K562 (cell line): Measurements from ENCODE around the gene QSOX2. TPM values are rescaled to one million over a fixed set of nuclear protein-coding genes. Genes with fewer than 3 reads are reported as not detected.
A peak's percentile ranks its signal among the peaks of the same experiment; 100 is the strongest.

Experiments used
- ATAC-seq: fragments of 200-7000 bp; cut with Tn5 transposase; 3 replicates; pipeline ENCODE4 v1.9.1; 2020; ENCODE audit warnings: moderate library complexity
- BruUV-seq: library from RNA; stranded (reverse); fragments of 400-500 nt; replicated peaks from 2 replicates; lab custom pipeline; 2021; lab: Mats Ljungman, UMichigan
- CTCF ChIA-PET: fragments of 300-600 bp; formaldehyde crosslinking; extraction: SDS; loops from one replicate; lab custom pipeline; 2021; ENCODE audit warnings: low intra/inter-chr PET ratio; lab: Yijun Ruan, JAX
- POLR2A ChIA-PET: fragments of 300-600, 350-650 bp; sonication (Branson Sonifier 250); formaldehyde crosslinking; extraction: SDS; loops from one replicate; lab custom pipeline; 2021; ENCODE audit warnings: antibody characterized with exemption, inconsistent platforms; lab: Yijun Ruan, JAX
- DNase-seq, 4 experiments: peaks; one replicate each; pipeline versions ENCODE4 v3.0.0 to v3.0.0-alpha.2; 2011 to 2018; ENCODE audit warnings: low spot score in 3 of 4, mixed read lengths in 3 of 4; ENCODE audit errors: extremely low read depth in 1 of 4
- FAIRE-seq: peaks from 2 replicates; lab custom pipeline; 2011; peaks lifted over from hg19 to GRCh38; lab: Jason Lieb, UNC
- H2AFZ ChIP-seq: 2 replicates; pipeline ENCODE4 v1.6.0; 2011; ENCODE audit warnings: low read depth, low read length, control low read depth, inconsistent platforms
- H3K27ac ChIP-seq: fragments of 200-600 bp; 3 replicates; pipeline ENCODE4 v1.8.0; 2011; ENCODE audit warnings: low read depth, mild to moderate bottlenecking, control low read depth, inconsistent platforms, low read length, moderate library complexity, mixed read lengths; ENCODE audit errors: extremely low read depth
- H3K27me3 ChIP-seq, 2 experiments: fragments of 300-600 bp in 1 of 2; 2 replicates in 1 of 2; 3 replicates in 1 of 2; pipeline versions ENCODE4 v1.6.0 to v1.8.0; 2011; ENCODE audit warnings: inconsistent platforms in 2 of 2, low read length in 2 of 2, mild to moderate bottlenecking in 1 of 2, mixed read lengths in 1 of 2, moderate library complexity in 1 of 2; ENCODE audit not compliant: control insufficient read depth in 2 of 2, insufficient read depth in 2 of 2
- H3K36me3 ChIP-seq: fragments of 300-600 bp; 3 replicates; pipeline ENCODE4 v1.8.0; 2011; ENCODE audit warnings: mild to moderate bottlenecking, low read length, inconsistent platforms; ENCODE audit not compliant: control insufficient read depth, insufficient read depth
- H3K4me1 ChIP-seq, 2 experiments: fragments of 200-600 bp in 1 of 2; replicated peaks in 1 of 2; 2 replicates in 1 of 2; 3 replicates in 1 of 2; pipeline versions ENCODE4 v1.5.1 to v1.8.0; 2011; ENCODE audit warnings: inconsistent platforms in 2 of 2, low read length in 2 of 2, mild to moderate bottlenecking in 1 of 2, mixed read lengths in 1 of 2, moderate library complexity in 1 of 2; ENCODE audit not compliant: control insufficient read depth in 2 of 2, insufficient read depth in 2 of 2
- H3K4me2 ChIP-seq: 2 replicates; pipeline ENCODE4 v1.6.1; 2011; ENCODE audit warnings: low read length, control low read depth, inconsistent platforms, mixed read lengths; ENCODE audit not compliant: insufficient read depth
- H3K4me3 ChIP-seq: fragments of 200-600 bp; sonication (generic), shearing (Covaris generic); 2 replicates; pipeline ENCODE4 v1.5.1; 2016; ENCODE audit warnings: control low read depth, inconsistent platforms
- H3K79me2 ChIP-seq: fragments of 200-600 bp; 3 replicates; pipeline ENCODE4 v1.8.0; 2011; ENCODE audit warnings: low read length, inconsistent platforms; ENCODE audit not compliant: control insufficient read depth, insufficient read depth
- H3K9ac ChIP-seq, 2 experiments: 2 replicates each; pipeline versions ENCODE4 v1.6.0 to v1.6.1; 2011; ENCODE audit warnings: low read depth in 2 of 2, low read length in 2 of 2, control low read depth in 1 of 2, inconsistent platforms in 1 of 2, mild to moderate bottlenecking in 1 of 2, mixed read lengths in 1 of 2; ENCODE audit not compliant: insufficient read depth in 1 of 2
- H3K9me1 ChIP-seq: one replicate; pipeline ENCODE4 v1.6.0; 2011; ENCODE audit warnings: inconsistent platforms, mild to moderate bottlenecking, low read length, moderate library complexity; ENCODE audit not compliant: control insufficient read depth, insufficient read depth
- H3K9me3 ChIP-seq: replicated peaks from 2 replicates; pipeline ENCODE4 v1.5.1; 2011; ENCODE audit warnings: low read depth, low read length, inconsistent platforms; ENCODE audit not compliant: control insufficient read depth, insufficient read depth
- H4K20me1 ChIP-seq: replicated peaks from 2 replicates; pipeline ENCODE4 v1.6.1; 2011; ENCODE audit warnings: low read length, inconsistent platforms, mixed read lengths; ENCODE audit not compliant: control insufficient read depth, insufficient read depth
- ARID4B ChIP-seq: sonication (generic); formaldehyde crosslinking; IDR thresholded peaks from 2 replicates; pipeline ENCODE4 v1.8.0; 2022; ENCODE audit warnings: mild to moderate bottlenecking, missing genetic modification reagents
- EP400 ChIP-seq: fragments of 450-650 bp; IDR thresholded peaks from 2 replicates; pipeline ENCODE4 v1.6.1; 2017; ENCODE audit warnings: antibody characterized with exemption, mild to moderate bottlenecking, moderate library complexity
- RB1 ChIP-seq: fragments of 450-650 bp; IDR thresholded peaks from 2 replicates; pipeline ENCODE4 v1.6.1; 2017; ENCODE audit warnings: low read depth, mild to moderate bottlenecking
- ZBTB49 ChIP-seq: sonication (generic); formaldehyde crosslinking; IDR thresholded peaks from 2 replicates; pipeline ENCODE4 v1.8.0; 2022; ENCODE audit warnings: missing genetic modification reagents, mild to moderate bottlenecking, borderline replicate concordance
- WGBS: fragments of 100-300 bp; shearing (Covaris generic); methylation state at CpG from one replicate; pipeline ENCODE4 v1.1.6; 2016; ENCODE audit warnings: low coverage, mixed read lengths; ENCODE audit not compliant: insufficient coverage; ENCODE audit errors: missing lambda C conversion rate; 5-methylcytosine and 5-hydroxymethylcytosine counted together
- in situ Hi-C: fragments of 300-500 bp; cut with MboI; formaldehyde crosslinking; loops from 4 replicates; pipeline ENCODE4 v1.15.0; 2018; ENCODE audit warnings: inconsistent platforms, mixed read lengths
- intact Hi-C: fragments of 100-400 bp; cut with micrococcal nuclease; formaldehyde crosslinking; loops from 2 replicates; pipeline ENCODE4 v1.14.2; 2022
- polyA plus RNA-seq, 8 experiments: library from polyadenylated mRNA; depleted of rRNA in 4 of 8; stranded (reverse) in 5 of 8; unstranded in 3 of 8; fragments of >200 nt; fragmentation: Nextera tagmentation in 2 of 8; fragmentation: Illumina TruSeq in 1 of 8; extraction: Ambion mirVana in 2 of 8; extraction: Trizol in 1 of 8; gene quantifications; 2 replicates each; pipeline versions ENCODE4 v1.2.1 to v1.2.3, GENCODE V29; 2011 to 2014; ENCODE audit warnings: inconsistent platforms in 1 of 8, missing spikeins in 1 of 8
- total RNA-seq, 7 experiments: library from RNA; depleted of rRNA in 6 of 7; stranded (reverse); fragments of >200 nt in 6 of 7; fragmentation: Illumina TruSeq in 2 of 7; extraction: Trizol in 2 of 7; gene quantifications; 2 replicates each; pipeline versions ENCODE4 v1.2.1 to v1.2.3, GENCODE V29; 2011 to 2021; ENCODE audit warnings: low replicate concordance in 1 of 7

QSOX2 gene
- total and polyA plus RNA-seq, 9 of the 15 experiments (the other 6 are each of a cell fraction or from before 2014, with no cell fraction given), result 0.51 to 23.7 (median 12.7) TPM

- ChIA-PET POLR2A (interaction anchor here (0.6 kb wide), 2 partner anchors 89 to 164 kb away, joined by 3 to 4 read pairs; partner anchors contain the start of gene DNLZ), CTCF (no interaction called here)
- no peak overlapping the region for H3K27ac ChIP-seq
- no peak overlapping the region for H3K4me2 ChIP-seq
- no peaks in the 10 kb centered on the region for H3K79me2 ChIP-seq
- WGBS, result 2% methylated on average over 22 of the region's 28 CpGs
- H3K9me1 ChIP-seq, result no peaks in the 10 kb centered on the region
- peaks cover 13% of the 10 kb centered on the region; the same call in 1 of the 2 replicates for H4K20me1 ChIP-seq
- no peak for DNase-seq
- H3K36me3 ChIP-seq, result no peaks in the 10 kb centered on the region
- H2AFZ ChIP-seq, result no peak overlapping the region
- H3K9ac ChIP-seq, result 0 out of 4 replicates have a peak overlapping the region, but pooled peaks of 1 of the 2 experiments have one; percentile 43
- H3K4me1 ChIP-seq, result peaks cover 0 to 27% of the 10 kb centered on the region in 2 experiments; a peak in 2 of 5 replicates
- no TSS peak for BruUV-seq
- H3K27me3 ChIP-seq, result peaks cover 49 to 59% of the 10 kb centered on the region in 2 experiments
- intact Hi-C loops, result no loop called here
- no peak for FAIRE-seq
- H3K4me3 ChIP-seq, result no peak overlapping the region
- H3K9me3 ChIP-seq, result no peaks in the 10 kb centered on the region; the same call in 1 of the 2 replicates
- ATAC-seq, result peak; percentile 17; the same call in 2 of the 3 replicates
- in situ Hi-C loops, result loop anchor here (10.0 kb wide), 1 partner anchor 480 kb away; no protein-coding TSS in a partner anchor
- TF ChIP-seq EP400, result no peak
- TF ChIP-seq ARID4B (CRISPR knock-in tag), result 0 out of 2 replicates have a peak, but pooled peaks have one; percentile 33
- TF ChIP-seq ZBTB49 (CRISPR knock-in tag), result no peak
- no peak for TF ChIP-seq RB1
Measured at GRCh38 chr9:136274786-136275654, 29.4 kb upstream of the QSOX2 start.
